Uterus (tissue), 4 donors: ENCODE measurements around the gene CDK1. TPM values are rescaled to one million over a fixed set of nuclear protein-coding genes. Genes with fewer than 3 reads are reported as not detected.
"Not testable (repeated sequence)": the region's sequence is repeated elsewhere in the genome, so short reads cannot be mapped to it uniquely, and the experiment has no call there.

Experiments used
- DNase-seq, 2 donors: peaks; one replicate each; pipeline ENCODE4 v3.0.0-alpha.2; 2019 to 2020
- H3K27ac ChIP-seq, 2 donors: fragments of 200-600 bp; sonication (generic); 1 replicate in 1 of 2; 2 replicates in 1 of 2; pipeline ENCODE4 v1.5.1; 2016 to 2018
- H3K27me3 ChIP-seq, 2 donors: fragments of 200-600 bp; sonication (generic); one replicate each; pipeline ENCODE4 v1.5.1; 2018 to 2019; ENCODE audit warnings: control low read depth in 1 of 2
- H3K36me3 ChIP-seq, 2 donors: fragments of 200-600 bp; sonication (generic); one replicate each; pipeline ENCODE4 v1.5.1; 2019; ENCODE audit warnings: control low read depth in 1 of 2
- H3K4me1 ChIP-seq, 2 donors: fragments of 200-600 bp; sonication (generic); one replicate each; pipeline ENCODE4 v1.5.1; 2018 to 2019; ENCODE audit warnings: control low read depth in 1 of 2
- H3K4me3 ChIP-seq, 2 donors: fragments of 200-600 bp; sonication (generic); 1 replicate in 1 of 2; 2 replicates in 1 of 2; pipeline ENCODE4 v1.5.1; 2018 to 2019; ENCODE audit warnings: mild to moderate bottlenecking in 1 of 2
- H3K9me3 ChIP-seq, 2 donors: fragments of 200-600 bp; sonication (generic); one replicate each; pipeline ENCODE4 v1.5.1; 2019; ENCODE audit warnings: control low read depth in 1 of 2
- CTCF ChIP-seq, 4 experiments: fragments of 200-600 bp in 2 of 4; fragments of 450-650 bp in 2 of 4; sonication (generic) in 2 of 4; IDR thresholded peaks; one replicate each; pipeline ENCODE4 v1.5.1; 2016 to 2019; ENCODE audit warnings: antibody characterized with exemption in 4 of 4, mild to moderate bottlenecking in 2 of 4, moderate library complexity in 1 of 4
- POLR2A ChIP-seq, 2 donors: fragments of 450-650 bp; IDR thresholded peaks; one replicate each; pipeline ENCODE4 v1.6.1; 2016; ENCODE audit warnings: antibody characterized with exemption in 2 of 2, mild to moderate bottlenecking in 1 of 2, moderate library complexity in 1 of 2
- intact Hi-C: fragments of 100-400 bp; cut with DNase I; formaldehyde crosslinking; loops from one replicate; pipeline ENCODE4 v1.15.1; 2023; ENCODE audit warnings: low total_unique reads
- total RNA-seq, 4 donors: library from RNA; depleted of rRNA in 3 of 4; stranded (reverse); fragments of >200 nt in 3 of 4; gene quantifications; one replicate each; pipeline versions ENCODE4 v1.1.0 to v1.2.4, GENCODE V29; 2014 to 2023
- donor health status: DM: yes; HTN: yes; CAD: no.

CDK1 gene
- total RNA-seq, 4 donors from 2014 or later = 3.5 to 98.9 TPM; not detected in 2

GRCh38 chr10:60822809-60823208 is 44.5 kb downstream of the CDK1 start:
- TF ChIP-seq CTCF (IDR thresholded peaks at IDR 0.05) (no peak), POLR2A (IDR thresholded peaks at IDR 0.05) (no peak)
- intact Hi-C loops = no loop called here
- Histone ChIP-seq H3K9me3 (no peaks in the 10 kb centered on the region), H3K4me3 (no peak overlapping the region), H3K27ac (no peak overlapping the region), H3K27me3 (no peaks in the 10 kb centered on the region), H3K36me3 (no peaks in the 10 kb centered on the region), H3K4me1 (peaks cover 0 to 15% of the 10 kb centered on the region in 2 donors)
- DNase-seq = no peak

- Histone ChIP-seq H3K4me3 (no peak overlapping the region), H3K36me3 (no peaks in the 10 kb centered on the region), H3K4me1 (peaks cover 0 to 9% of the 10 kb centered on the region in 2 donors), H3K9me3 (no peaks in the 10 kb centered on the region), H3K27me3 (no peaks in the 10 kb centered on the region), H3K27ac (no peak overlapping the region)
- intact Hi-C loops = no loop called here
- DNase-seq = no peak
- TF ChIP-seq POLR2A (IDR thresholded peaks at IDR 0.05) = no peak
- TF ChIP-seq CTCF (IDR thresholded peaks at IDR 0.05) = no peak
Measured at GRCh38 chr10:60823324-60823723, 45.0 kb downstream of the CDK1 start.

- intact Hi-C loops = no loop called here
- no peaks in the 10 kb centered on the region for H3K27me3 ChIP-seq
- no peak overlapping the region for H3K27ac ChIP-seq
- H3K4me3 ChIP-seq = no peak overlapping the region
- H3K36me3 ChIP-seq = no peaks in the 10 kb centered on the region
- DNase-seq = no peak
- H3K4me1 ChIP-seq = peaks cover 0 to 6% of the 10 kb centered on the region in 2 donors
- no peaks in the 10 kb centered on the region for H3K9me3 ChIP-seq
- TF ChIP-seq POLR2A (IDR thresholded peaks at IDR 0.05) (no peak), CTCF (IDR thresholded peaks at IDR 0.05) (no peak)
Measured at GRCh38 chr10:60825520-60825919, 47.2 kb downstream of the CDK1 start.

GRCh38 chr10:60827791-60828488 is 49.7 kb downstream of the CDK1 start:
- H3K4me3 ChIP-seq = no peak overlapping the region
- H3K27ac ChIP-seq = peak overlapping the region; percentile 8 to 63
- intact Hi-C loops = no loop called here
- no peaks in the 10 kb centered on the region for H3K27me3 ChIP-seq
- TF ChIP-seq CTCF (IDR thresholded peaks at IDR 0.05) (no peak), POLR2A (IDR thresholded peaks at IDR 0.05) (no peak)
- H3K36me3 ChIP-seq = no peaks in the 10 kb centered on the region
- no peak for DNase-seq
- H3K9me3 ChIP-seq = no peaks in the 10 kb centered on the region
- no peaks in the 10 kb centered on the region for H3K4me1 ChIP-seq

- TF ChIP-seq CTCF (IDR thresholded peaks at IDR 0.05) (no peak), POLR2A (IDR thresholded peaks at IDR 0.05) (no peak)
Measured at GRCh38 chr10:60828489-60828852, 50.2 kb downstream of the CDK1 start.

GRCh38 chr10:60832136-60832535 is 53.9 kb downstream of the CDK1 start:
- H3K27me3 ChIP-seq, H3K36me3 ChIP-seq, intact Hi-C loops, H3K4me1 ChIP-seq, DNase-seq, H3K9me3 ChIP-seq, H3K4me3 ChIP-seq, H3K27ac ChIP-seq: not testable (repeated sequence)

More at GRCh38 chr10:60828489-60828852, 50.2 kb downstream of the CDK1 start:
- H3K9me3 ChIP-seq = no peaks in the 10 kb centered on the region
- intact Hi-C loops = no loop called here
- no peaks in the 10 kb centered on the region for H3K36me3 ChIP-seq
- DNase-seq = no peak
- H3K27ac ChIP-seq = peak overlapping the region; percentile 8 to 63
- no peaks in the 10 kb centered on the region for H3K27me3 ChIP-seq
- H3K4me1 ChIP-seq = no peaks in the 10 kb centered on the region
- H3K4me3 ChIP-seq = no peak overlapping the region
